ENCODE measurements around the gene USP11.
A peak's percentile ranks its signal among the peaks of the same experiment; 100 is the strongest.

The USP11 gene

DNA sequence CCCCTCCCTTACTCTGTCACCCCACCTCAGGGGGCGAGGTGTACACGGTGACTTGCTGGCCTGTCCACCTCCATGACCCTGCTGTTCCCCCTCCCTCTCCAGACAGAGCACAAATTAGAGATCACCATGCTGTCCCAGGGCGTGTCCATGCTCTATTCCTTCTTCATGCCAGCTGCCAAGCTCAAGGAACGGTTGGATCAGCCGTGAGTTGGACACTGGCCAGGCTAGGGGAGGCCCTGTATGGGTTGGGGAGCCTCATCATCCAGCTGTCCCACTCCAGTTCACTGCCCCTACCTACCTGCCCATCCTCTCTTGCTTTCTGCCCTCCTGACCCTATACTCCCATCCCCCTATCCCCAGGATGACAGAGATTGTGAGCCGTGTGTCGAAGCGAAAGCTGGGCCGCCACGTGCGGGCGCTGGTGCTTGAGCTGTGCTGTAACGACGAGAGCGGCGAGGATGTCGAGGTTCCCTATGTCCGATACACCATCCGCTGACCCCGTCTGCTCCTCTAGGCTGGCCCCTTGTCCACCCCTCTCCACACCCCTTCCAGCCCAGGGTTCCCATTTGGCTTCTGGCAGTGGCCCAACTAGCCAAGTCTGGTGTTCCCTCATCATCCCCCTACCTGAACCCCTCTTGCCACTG, 18.3 kb upstream of the USP11 start:
- Mint-ChIP-seq H3K9me3 (no peaks in the 10 kb centered on the region), H3K27me3 (no peaks in the 10 kb centered on the region), H3K36me3 (ENCODE audit: low read depth) (peaks cover 43% of the 10 kb centered on the region), H3K4me3 (no peak overlapping the region), H3K4me1 (ENCODE audit: low read depth) (peaks cover 25% of the 10 kb centered on the region), H3K27ac (no peak overlapping the region)

DNA sequence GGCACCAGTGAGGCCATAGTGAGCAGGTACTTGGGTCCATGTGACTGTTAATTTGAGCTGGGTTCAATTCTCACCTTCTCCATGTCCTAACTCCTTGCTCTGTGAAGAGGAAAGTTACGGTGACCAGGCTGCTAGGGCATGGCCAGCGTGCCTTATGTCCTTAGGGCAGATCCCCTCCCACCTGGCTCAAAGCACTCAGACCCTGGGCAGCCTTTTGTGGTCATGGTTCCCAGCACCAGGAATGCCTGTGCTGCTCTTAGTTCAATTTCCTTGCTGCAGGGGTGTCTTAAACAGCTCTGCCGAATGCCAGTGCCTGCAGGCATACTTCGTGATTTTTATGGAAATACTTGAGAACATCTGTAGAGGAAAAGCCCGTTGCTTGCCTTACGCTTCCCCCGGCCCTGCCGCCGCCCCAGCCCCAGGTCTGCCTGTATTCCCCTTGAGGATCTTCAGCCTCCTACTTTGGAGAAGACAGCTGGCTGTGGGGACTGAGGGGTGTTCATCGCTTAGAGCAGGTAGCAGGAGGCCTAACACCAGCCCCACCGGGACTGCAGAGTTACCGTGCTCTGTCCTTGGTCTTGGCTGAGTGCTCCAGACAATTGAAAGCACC, 17.4 kb upstream of the USP11 start:
- no peak overlapping the region for H3K4me3 Mint-ChIP-seq
- no peaks in the 10 kb centered on the region for H3K9me3 Mint-ChIP-seq
- H3K27ac Mint-ChIP-seq, result peak overlapping the region; percentile 95
- H3K4me1 Mint-ChIP-seq (ENCODE audit: low read depth), result peaks cover 33% of the 10 kb centered on the region
- peaks cover 52% of the 10 kb centered on the region for H3K36me3 Mint-ChIP-seq (ENCODE audit: low read depth)
- no peaks in the 10 kb centered on the region for H3K27me3 Mint-ChIP-seq

DNA sequence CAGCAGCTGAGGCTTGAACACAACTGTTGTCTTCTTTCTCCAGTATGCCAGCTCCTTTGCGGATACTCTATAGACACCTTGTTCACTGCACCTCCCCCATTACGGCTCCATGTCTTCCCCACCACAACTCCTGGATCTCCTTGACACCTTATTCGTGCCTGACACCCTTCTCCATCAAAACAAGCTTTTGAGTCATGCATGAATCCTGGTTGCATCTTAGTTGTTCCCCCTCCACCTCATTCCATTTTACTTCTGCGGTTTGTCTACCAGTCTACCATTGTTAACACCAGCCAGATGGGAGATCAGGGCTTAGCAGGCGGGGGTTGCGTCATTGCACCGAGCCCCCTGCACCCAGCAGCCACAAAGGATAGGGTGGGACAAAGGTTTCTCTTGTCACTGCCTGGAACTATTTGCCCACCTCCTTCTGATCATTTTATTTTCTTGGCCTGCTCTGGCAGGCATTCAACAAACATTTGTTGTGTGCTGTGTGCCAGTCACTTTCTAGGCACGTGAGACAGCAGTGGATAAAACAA, 16.4 kb upstream of the USP11 start:
- Mint-ChIP-seq H3K27ac (peak overlapping the region; percentile 95), H3K4me1 (ENCODE audit: low read depth) (peaks cover 41% of the 10 kb centered on the region), H3K9me3 (no peaks in the 10 kb centered on the region), H3K36me3 (ENCODE audit: low read depth) (peaks cover 52% of the 10 kb centered on the region), H3K4me3 (peak overlapping the region; percentile 85), H3K27me3 (no peaks in the 10 kb centered on the region)

DNA sequence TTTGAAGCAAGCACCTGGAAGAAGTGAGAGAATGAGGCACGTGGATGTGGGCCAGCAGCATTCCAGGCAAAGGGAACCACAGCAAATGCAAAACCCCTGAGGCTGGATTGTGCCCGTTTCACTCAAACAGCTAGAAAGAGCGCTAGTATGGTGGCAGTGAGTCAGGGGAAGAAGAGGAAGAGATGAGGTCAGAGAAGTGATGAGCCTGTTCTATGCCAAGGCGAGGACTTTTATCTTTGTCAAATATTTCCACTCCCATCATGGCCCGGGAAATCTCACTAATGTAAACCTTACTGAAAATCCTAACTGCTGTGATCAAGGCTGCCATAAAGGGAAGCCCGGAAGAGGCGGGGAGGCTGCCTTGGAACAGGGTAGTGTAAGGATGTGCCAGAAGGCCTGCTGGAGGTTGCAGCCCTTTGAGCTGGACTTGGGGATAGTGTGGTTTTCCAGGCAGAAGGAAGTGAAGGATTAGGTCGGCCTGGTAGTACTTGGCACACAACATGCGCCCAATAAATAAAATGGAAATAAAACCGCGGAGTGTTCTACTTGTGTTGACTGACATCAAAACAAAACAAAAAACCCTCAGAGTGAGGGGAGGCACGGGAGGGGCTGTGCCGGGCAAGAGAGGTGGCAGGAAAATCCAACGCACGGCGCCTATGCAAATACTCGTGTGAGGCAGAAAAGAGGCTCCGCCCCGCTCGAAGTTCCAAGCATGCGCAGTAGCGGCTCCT, 15.5 kb upstream of the USP11 start:
- H3K4me1 Mint-ChIP-seq (ENCODE audit: low read depth), result peaks cover 41% of the 10 kb centered on the region
- H3K27ac Mint-ChIP-seq, result peak overlapping the region; percentile 95
- H3K9me3 Mint-ChIP-seq, result no peaks in the 10 kb centered on the region
- H3K36me3 Mint-ChIP-seq (ENCODE audit: low read depth), result peaks cover 49% of the 10 kb centered on the region
- H3K4me3 Mint-ChIP-seq, result peak overlapping the region; percentile 85
- H3K27me3 Mint-ChIP-seq, result no peaks in the 10 kb centered on the region

DNA sequence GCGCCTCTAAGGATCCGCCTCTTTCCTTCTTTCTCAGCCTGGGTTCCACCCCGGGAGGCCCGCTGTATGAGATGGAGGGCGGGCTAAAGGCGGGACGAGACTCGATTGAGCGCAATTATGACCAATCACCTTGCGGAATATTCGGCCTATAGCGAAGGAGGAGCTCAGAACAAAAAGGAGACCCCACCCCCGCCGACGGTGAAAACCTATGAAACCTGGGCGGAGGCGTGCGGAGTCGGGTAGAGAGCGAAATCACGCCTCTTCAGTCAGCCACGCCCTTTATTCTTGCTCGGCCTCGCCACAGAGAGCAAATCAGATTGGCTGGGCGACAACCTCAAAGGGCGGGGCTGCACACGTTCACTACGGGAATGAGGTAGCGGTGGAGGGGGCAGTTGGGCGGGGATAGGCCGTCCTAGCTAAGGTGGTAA, 14.9 kb upstream of the USP11 start:
- no peaks in the 10 kb centered on the region for H3K9me3 Mint-ChIP-seq
- H3K27ac Mint-ChIP-seq, result peak overlapping the region; percentile 95
- H3K4me3 Mint-ChIP-seq, result peak overlapping the region; percentile 85
- no peaks in the 10 kb centered on the region for H3K27me3 Mint-ChIP-seq
- H3K4me1 Mint-ChIP-seq (ENCODE audit: low read depth), result peaks cover 41% of the 10 kb centered on the region
- H3K36me3 Mint-ChIP-seq (ENCODE audit: low read depth), result peaks cover 47% of the 10 kb centered on the region

DNA sequence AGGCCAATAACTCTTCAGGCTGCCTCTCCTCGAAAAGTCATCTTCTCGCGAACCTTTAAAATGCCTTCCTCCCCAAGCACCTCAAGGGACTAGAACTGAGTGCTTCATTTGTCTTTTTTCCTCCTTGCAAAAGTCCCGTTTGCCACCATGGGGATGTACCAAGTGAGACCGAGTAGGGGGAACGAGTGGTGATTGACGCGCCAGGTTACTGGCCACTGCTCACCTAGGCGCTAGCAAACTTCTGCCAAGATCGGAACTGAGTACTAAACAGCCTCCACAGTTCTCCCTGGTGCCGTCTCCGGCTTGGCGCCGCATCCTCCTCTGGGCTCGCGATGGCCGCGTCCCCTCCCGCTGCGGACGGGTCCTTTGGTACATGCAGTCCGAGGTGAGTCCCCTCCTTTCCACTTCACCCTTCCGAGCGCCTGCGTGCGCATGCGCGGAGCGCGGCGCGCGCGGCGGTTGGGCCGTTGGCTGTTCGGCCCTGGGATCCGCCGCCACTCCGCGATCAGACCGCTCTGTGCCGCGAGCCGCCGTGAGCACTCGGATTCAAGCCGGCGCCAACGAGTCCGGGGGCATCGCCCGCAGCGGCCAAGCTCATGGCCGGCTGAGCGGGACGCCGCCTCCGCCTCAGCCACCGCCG, 14.4 kb upstream of the USP11 start, which contains the start of gene CDK16:
TSS of gene CDK16 (plus strand) at position 402 of the 640 bp plus-strand sequence. CDS start 4,877 bp downstream, outside the sequence.
- peaks cover 41% of the 10 kb centered on the region for H3K4me1 Mint-ChIP-seq (ENCODE audit: low read depth)
- no peaks in the 10 kb centered on the region for H3K9me3 Mint-ChIP-seq
- H3K4me3 Mint-ChIP-seq, result peak within 1 kb of the TSS; percentile 87
- H3K27me3 Mint-ChIP-seq, result no peaks in the 10 kb centered on the region
- H3K36me3 Mint-ChIP-seq (ENCODE audit: low read depth), result peaks cover 43% of the 10 kb centered on the region
- peak within 1 kb of the TSS; percentile 95 for H3K27ac Mint-ChIP-seq

DNA sequence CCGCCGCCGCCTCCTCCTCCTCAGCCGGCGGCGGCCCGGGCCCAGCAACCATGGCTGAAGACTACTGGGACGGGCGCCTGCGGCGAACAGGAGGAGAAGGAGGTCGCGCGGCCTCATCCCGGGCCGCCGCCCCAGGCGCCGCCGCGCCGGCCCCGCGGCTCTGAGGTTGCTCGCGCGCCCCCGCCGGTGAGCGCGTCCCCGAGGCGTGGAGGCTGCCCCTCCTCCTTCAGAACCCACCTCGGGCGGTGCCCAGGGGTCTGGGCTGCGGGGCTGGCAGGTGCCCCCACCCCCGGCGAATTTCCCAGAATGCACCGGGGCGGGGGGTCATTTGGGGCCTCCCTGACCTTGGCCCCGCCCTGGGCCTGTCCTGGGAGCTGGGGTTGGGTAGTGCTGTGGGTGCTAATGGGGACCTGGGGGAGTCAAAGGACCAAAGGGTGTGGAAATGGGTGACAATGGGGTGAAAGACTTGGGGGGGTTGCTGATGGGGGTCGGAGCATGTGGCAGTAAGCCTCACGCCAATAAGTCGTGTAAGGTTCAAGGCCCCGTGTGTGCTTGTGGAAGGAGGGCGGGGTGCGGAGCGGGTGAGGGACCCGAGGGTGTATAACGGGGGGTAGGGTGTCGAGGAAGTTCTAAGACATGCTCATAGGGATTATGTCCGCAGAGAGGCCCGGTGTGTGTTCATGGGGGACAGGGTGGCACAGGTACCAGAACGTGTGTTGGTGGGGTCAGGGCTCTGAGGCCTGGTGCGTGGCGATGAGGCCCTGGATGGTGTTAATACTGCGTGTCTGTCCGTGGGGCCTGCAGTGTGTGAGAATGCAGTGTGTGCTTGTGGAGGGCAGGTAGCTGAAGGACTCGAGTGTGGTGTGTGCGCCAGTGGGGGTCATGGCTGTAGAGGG, 13.6 kb upstream of the USP11 start:
- Mint-ChIP-seq H3K9me3 (no peaks in the 10 kb centered on the region), H3K27me3 (no peaks in the 10 kb centered on the region), H3K27ac (peak overlapping the region; percentile 87), H3K4me3 (peak overlapping the region; percentile 87), H3K36me3 (ENCODE audit: low read depth) (peaks cover 37% of the 10 kb centered on the region), H3K4me1 (ENCODE audit: low read depth) (peaks cover 41% of the 10 kb centered on the region)

DNA sequence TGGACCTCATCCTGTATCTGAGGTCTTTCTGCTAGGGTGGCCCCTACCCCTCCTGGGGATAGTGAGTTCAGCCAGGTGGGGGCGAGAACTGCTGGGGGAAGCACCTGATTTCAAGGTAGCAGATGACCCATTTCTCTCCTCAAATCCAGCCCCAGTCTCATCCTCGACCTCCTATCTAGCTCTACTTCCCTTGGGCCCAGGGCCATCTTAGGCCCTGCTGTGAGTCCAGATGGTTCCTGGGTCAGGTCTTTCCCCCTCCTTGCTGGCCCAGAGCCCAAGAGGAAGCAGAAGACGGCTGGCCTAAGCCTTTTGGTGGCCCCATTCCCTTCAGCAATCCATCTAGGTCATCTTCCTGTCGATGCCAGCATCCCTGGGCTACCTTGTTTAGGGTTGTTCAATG, 11.1 kb upstream of the USP11 start:
- Mint-ChIP-seq H3K27me3 (no peaks in the 10 kb centered on the region), H3K4me1 (ENCODE audit: low read depth) (peaks cover 30% of the 10 kb centered on the region), H3K9me3 (no peaks in the 10 kb centered on the region), H3K27ac (no peak overlapping the region), H3K36me3 (ENCODE audit: low read depth) (peaks cover 44% of the 10 kb centered on the region), H3K4me3 (no peak overlapping the region)

DNA sequence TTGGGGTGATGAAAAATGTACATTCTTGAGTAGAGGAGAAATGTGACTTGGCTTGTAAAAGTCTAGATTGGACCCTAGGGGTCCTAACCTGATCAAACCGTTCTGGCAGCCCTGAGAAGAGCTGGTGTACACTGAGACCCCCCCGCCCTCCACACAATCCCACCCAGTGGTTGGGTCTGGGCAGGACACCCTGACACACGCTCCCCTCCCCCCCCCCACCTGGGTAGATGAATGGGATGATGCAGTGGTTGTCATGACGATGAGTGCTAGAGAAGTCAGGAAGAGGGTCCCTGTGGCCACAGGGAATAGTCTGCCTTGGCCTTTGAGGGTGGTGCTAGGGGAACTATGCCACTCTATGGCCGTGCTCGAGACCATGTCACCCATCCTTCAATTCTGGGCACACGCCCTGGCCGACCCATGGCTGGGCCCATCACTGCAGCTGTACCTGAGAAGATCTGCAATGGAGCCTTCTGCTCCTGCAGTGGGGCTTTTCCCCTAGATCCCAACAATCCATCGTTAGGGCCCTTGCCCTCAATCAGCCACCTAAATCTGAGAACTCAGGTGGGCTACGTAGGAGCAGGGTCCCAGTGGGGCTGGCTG, 10.0 kb upstream of the USP11 start:
- H3K27me3 Mint-ChIP-seq, result no peaks in the 10 kb centered on the region
- no peaks in the 10 kb centered on the region for H3K9me3 Mint-ChIP-seq
- peaks cover 21% of the 10 kb centered on the region for H3K4me1 Mint-ChIP-seq (ENCODE audit: low read depth)
- no peak overlapping the region for H3K27ac Mint-ChIP-seq
- H3K36me3 Mint-ChIP-seq (ENCODE audit: low read depth), result peaks cover 38% of the 10 kb centered on the region
- no peak overlapping the region for H3K4me3 Mint-ChIP-seq

DNA sequence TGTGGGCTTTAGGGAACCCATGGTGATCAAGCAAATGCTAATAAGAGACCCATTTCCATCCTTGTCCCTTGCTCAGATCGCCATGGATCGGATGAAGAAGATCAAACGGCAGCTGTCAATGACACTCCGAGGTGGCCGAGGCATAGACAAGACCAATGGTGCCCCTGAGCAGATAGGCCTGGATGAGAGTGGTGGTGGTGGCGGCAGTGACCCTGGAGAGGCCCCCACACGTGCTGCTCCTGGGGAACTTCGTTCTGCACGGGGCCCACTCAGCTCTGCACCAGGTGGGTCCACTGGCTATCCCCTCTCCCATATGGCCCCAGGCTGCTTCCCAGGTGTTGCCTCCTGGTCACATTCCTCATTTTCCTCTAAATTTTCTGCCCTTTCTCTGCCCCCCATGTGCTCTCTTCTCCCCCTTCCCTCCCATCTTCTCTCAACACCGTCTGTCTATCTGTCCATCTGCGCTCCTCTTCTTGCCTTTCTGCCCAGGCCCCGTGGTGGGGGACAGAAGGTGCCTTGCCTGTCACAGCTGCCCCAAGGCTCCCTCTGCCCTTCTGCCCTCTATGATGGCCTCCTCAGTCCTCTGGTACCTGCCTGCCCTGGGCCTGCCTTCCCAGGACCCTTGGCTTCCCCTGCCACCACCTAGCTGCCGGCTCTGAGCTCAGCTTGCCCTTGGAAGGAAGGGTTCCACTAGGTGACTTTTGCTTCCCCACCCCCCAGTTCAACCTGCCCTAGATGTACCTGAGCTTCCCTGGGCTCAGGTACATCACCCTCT, 9.1 kb upstream of the USP11 start:
- peaks cover 47% of the 10 kb centered on the region for H3K36me3 Mint-ChIP-seq (ENCODE audit: low read depth)
- H3K9me3 Mint-ChIP-seq, result no peaks in the 10 kb centered on the region
- no peak overlapping the region for H3K4me3 Mint-ChIP-seq
- H3K27me3 Mint-ChIP-seq, result no peaks in the 10 kb centered on the region
- H3K27ac Mint-ChIP-seq, result no peak overlapping the region
- H3K4me1 Mint-ChIP-seq (ENCODE audit: low read depth), result peaks cover 21% of the 10 kb centered on the region

DNA sequence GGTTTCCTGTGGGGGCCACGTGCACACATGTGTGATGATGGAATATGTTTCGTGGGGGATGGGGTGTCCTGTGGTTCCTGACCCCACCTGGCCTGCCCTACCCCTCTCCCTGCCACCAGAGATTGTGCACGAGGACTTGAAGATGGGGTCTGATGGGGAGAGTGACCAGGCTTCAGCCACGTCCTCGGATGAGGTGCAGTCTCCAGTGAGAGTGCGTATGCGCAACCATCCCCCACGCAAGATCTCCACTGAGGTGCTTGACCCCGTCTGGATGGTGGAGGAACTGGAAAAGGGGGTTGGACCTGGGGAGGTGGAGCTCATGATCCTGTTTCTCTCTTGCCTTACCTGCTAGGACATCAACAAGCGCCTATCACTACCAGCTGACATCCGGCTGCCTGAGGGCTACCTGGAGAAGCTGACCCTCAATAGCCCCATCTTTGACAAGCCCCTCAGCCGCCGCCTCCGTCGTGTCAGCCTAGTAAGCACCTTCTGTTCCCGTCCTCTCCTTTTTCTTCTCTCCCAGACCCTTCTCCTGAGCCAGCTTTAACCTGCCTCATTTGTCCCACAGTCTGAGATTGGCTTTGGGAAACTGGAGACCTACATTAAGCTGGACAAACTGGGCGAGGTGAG, 8.4 kb upstream of the USP11 start:
- Mint-ChIP-seq H3K36me3 (ENCODE audit: low read depth) (peaks cover 49% of the 10 kb centered on the region), H3K9me3 (no peaks in the 10 kb centered on the region), H3K4me3 (no peak overlapping the region), H3K27ac (no peak overlapping the region), H3K4me1 (ENCODE audit: low read depth) (peaks cover 18% of the 10 kb centered on the region), H3K27me3 (no peaks in the 10 kb centered on the region)

DNA sequence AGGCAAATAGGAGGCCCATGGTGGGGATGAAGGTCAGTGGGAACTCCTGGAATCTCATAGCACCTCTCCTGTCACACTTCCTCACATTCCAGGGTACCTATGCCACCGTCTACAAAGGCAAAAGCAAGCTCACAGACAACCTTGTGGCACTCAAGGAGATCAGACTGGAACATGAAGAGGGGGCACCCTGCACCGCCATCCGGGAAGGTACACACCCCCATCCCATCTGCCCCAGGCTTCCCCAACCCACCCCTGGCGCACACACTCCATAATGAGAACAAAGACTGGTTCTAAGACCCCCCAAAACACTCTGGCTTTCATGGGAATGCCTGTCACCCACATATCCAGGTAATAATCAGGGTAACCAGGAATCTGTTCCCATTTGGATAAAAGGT, 7.9 kb upstream of the USP11 start:
- Mint-ChIP-seq H3K4me3 (no peak overlapping the region), H3K27me3 (no peaks in the 10 kb centered on the region), H3K36me3 (ENCODE audit: low read depth) (peaks cover 46% of the 10 kb centered on the region), H3K4me1 (ENCODE audit: low read depth) (peaks cover 13% of the 10 kb centered on the region), H3K9me3 (no peaks in the 10 kb centered on the region), H3K27ac (no peak overlapping the region)

DNA sequence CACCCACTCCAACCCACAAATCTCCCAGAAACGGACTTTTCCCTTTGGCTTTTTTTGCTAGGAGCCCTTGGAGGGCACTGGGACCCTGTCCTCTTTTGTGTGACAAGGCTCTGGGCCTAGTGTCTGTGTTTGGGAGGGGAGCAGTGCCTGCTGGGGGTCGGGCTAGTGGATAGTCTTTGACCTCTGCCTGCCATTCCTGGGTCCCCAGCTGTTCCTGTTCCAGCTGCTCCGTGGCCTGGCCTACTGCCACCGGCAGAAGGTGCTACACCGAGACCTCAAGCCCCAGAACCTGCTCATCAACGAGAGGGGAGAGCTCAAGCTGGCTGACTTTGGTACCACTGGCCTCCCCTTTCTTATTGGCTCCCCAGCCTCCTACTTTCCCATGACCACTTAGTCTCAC, 6.7 kb upstream of the USP11 start:
- H3K9me3 Mint-ChIP-seq, result no peaks in the 10 kb centered on the region
- peaks cover 2% of the 10 kb centered on the region for H3K4me1 Mint-ChIP-seq (ENCODE audit: low read depth)
- H3K27me3 Mint-ChIP-seq, result no peaks in the 10 kb centered on the region
- peaks cover 42% of the 10 kb centered on the region for H3K36me3 Mint-ChIP-seq (ENCODE audit: low read depth)
- no peak overlapping the region for H3K4me3 Mint-ChIP-seq
- H3K27ac Mint-ChIP-seq, result no peak overlapping the region

All from stimulated activated naive CD8-positive, alpha-beta T cell treated with anti-CD3 and anti-CD28 coated beads, Interleukin-15, Interleukin-2, amounts not matched to agents 100 ng/mL and 50 ng/mL, for 24 hours (primary cell).